ENCODE results near the gene OSBPL9.

DNA sequence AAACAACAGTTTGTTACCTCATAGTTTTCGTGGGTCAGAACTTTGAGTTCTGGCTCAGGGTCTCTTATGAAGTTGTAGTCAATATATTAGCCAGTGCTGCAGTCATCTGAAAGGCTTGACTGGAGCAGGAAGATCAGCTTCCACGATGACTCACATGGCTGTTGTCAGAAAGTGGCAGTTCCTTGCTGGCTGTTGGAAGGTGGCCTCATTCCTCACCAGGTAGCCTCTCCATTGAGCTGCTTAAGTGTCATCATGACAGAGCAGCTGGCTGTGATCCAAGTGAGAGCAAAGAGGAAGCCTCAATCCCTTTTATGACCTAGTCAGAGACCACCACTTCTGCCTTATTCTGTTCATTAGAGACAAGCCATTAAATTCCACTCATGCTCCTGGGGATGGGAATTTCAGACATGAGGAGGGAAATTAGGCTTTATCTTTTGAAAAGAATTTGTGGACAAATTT lies 5.6 kb downstream of the OSBPL9 start:
- TF ChIP-seq CTCF (IDR thresholded peaks at IDR 0.05 in 2 of 3, conservative IDR thresholded peaks at IDR 0.05 in 1 of 3; ENCODE audit: borderline replicate concordance in 1 of 3, insufficient read depth in 1 of 3, low read depth in 2 of 3, low read length in 2 of 3) (no peak), POLR2AphosphoS5 (IDR thresholded peaks at IDR 0.05; ENCODE audit: low read depth, low read length) (peak; percentile 71), POLR2A (IDR thresholded peaks at IDR 0.05; ENCODE audit: borderline replicate concordance, extremely low read depth, insufficient read depth, insufficient read length) (no peak), JUND (IDR thresholded peaks at IDR 0.05) (peak; percentile 92), YY1 (IDR thresholded peaks at IDR 0.05; ENCODE audit: extremely low read depth, insufficient replicate concordance, low read depth, low read length) (peak; percentile 57), ZNF274 (IDR thresholded peaks at IDR 0.05; ENCODE audit: low read depth, low read length) (no peak), EZH2 (IDR thresholded peaks at IDR 0.05) (no peak), EZH2phosphoT487 (IDR thresholded peaks at IDR 0.05; ENCODE audit: borderline replicate concordance) (no peak), RAD21 (IDR thresholded peaks at IDR 0.05; ENCODE audit: low read depth) (peak; percentile 27), REST (IDR thresholded peaks at IDR 0.05; ENCODE audit: low read depth) (no peak)
- TF ChIP-seq, protein P1, sequence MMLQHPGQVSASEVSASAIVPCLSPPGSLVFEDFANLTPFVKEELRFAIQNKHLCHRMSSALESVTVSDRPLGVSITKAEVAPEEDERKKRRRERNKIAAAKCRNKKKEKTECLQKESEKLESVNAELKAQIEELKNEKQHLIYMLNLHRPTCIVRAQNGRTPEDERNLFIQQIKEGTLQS (IDR thresholded peaks at IDR 0.05) = no peak
